HPDE6-E6E7 (cell line): ENCODE measurements around the gene CDH13.

Experiments
- DNase-seq: peaks from one replicate; pipeline ENCODE4 v3.0.0; 2011; ENCODE audit warnings: missing footprints; ENCODE audit errors: extremely low spot score

Gene CDH13

DNA sequence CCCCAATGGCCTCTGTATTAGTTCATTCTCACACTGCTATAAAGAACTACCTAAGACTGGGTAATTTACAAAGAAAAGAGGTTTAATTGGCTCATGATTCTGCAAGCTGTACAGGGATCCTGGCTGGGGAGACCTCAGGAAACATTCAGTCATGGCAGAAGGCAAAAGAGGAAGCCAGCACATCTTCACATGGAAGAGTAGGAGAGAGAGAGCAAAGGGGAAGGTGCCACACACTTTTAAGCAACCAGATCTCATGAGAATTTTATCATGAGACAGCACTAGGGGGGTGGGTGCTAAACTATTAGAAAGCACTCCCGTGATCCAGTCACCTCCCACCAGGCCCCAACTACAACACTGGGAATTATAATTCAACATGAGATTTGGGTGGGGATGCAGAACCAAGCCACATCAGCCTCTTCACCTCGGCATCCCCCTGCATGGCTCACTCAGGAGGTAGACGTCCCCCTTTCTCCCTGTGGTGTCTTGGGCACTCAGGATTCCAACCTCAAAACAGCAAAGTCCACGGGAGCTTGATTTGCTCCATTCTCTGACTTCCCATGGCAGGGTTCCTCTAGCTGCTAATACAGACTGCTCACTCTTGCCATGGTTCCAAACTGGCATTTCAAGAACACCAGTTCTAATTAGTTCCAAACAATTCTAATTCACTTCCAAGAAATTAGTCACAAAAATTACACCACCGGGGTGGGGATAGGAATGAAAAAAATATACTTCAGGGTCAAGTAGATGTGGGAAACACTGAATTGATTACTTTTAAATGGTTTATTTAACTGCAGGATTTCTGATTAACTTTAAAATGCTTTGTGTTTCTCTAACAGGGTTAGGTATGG lies 977.2 kb downstream of the CDH13 start:
- DNase-seq: no peak

DNA sequence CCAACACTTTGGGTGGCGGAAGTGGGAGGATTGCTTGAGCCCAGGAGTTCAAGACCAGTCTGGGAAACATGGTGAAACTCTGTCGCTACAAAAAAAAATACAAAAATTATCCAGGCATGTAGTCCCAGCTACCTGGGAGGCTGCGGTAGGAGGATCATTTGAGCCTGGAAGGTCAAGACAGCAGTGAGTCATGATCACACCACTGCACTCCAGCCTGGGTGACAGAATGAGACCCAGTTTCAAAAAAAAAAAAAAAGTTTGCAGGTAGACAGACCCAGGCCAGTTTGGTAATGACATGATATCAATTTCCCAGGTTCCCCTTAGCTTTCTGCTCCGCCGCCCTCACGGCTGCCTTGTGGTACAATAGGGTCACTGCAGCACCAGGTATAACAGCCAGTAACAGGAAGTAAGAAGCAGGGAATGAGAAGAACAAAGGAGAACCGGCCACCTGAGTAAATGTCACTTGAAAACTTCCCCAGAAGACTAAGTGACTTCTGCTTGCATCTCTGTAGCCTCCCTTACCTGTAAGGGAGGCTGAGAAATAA lies 979.8 kb downstream of the CDH13 start:
- no peak for DNase-seq

DNA sequence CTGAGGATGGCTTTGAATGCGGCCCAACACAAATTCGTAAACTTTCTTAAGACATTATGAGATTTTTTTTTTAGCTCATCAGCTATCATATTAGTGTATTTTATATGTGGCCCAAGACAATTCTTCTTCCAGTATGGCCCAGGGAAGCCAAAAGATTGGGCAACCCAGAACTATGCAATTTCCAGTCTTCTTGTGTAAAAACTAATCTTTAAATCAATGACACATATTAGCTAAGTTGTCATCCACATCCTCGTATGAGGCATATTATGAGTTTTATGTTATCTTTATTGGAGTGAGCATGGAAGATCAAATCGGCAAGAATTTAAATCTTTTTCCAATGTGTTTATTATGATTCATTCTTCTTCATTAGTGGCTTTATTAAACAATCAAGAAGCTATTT lies 982.4 kb downstream of the CDH13 start:
- DNase-seq: no peak

DNA sequence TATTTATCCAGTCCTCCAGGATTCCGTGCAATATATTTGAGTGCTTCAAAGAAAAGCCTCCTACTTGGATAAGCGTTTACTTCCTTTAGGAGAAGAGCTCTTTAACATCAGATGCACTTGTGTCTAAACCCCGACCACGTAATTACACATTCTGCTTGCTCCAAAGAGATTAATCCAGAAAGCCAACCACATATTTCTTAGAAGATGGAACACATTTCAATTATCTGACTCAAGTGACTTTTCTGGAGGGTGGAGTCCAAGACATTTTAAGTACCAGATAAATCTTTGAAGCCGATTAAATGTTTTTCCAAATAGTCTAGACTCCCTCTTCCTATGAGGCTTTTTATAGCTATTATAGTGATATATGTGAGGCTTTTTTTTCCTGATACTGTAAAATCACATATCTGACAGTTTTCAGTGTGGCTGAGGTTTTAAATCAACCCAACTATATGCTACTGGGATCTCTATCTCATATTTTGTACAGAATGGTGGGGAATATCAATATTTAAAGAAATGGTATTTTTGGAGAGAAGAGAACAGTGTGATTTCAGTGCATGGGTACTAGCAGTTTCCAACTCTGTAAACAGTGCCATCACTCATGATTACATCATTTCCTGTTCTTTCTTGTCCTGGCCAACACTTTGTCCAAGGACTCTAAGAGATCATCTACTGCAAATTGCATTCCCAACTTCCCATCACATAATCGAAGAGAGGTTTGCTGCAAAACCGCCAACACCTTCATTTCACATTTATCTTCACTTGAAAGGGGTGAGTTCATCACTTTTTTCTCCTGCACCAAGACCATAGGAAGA lies 988.6 kb downstream of the CDH13 start:
- DNase-seq: no peak

DNA sequence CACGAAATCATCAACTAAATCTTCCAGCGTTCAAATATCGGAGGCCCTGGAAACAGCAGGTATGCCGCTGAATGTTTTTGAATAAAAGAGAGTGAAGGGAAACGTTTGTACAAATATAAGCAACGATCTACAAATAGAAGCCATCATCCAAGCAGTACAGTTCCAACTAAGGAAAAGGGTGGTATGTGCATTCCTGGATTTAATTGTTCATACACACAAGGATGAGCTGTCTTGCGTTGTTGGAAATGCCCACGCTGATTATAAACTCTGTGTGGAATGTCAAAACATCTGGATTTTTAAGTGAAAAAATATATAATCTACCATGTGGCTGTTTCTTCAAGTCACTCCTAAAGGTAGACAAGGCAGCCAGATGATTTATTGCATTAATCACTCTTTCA lies 989.2 kb downstream of the CDH13 start:
- DNase-seq: no peak

DNA sequence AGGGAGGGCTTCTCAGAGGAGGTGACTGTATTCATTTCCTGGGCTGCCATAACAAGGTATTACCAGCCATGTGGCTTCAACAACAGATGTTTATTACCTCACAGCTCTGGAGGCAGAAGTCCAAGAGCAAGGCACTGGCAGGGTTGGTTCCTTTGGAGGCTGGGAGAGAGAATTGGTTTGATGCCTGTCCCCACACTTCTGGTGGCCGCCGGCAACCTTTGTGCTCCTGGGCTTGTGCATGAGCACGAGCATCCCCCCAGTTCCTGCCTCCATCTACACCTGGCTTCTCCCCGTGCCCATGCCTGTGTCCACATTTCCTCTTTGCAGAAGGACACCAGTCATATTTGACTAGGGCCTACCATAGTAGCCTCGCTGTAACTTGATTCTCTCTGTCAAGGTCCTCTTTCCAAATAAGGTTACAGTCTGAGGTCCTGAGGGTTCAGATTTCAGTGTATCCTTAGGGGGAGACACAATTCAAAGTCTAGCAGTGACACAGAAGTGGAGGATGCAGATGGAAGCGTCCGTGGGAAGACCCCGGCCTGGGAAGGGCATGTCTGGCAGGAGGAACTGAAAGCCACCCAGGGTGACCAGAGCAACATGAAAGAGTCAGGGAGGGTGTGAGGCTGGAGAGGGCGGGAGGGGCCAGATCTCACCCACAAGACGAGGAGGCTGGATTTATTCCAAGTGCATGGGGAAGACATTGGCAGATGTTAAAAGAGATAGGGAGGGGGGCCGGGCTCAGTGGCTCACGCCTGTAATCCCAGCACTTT lies 992.8 kb downstream of the CDH13 start:
- no peak for DNase-seq

DNA sequence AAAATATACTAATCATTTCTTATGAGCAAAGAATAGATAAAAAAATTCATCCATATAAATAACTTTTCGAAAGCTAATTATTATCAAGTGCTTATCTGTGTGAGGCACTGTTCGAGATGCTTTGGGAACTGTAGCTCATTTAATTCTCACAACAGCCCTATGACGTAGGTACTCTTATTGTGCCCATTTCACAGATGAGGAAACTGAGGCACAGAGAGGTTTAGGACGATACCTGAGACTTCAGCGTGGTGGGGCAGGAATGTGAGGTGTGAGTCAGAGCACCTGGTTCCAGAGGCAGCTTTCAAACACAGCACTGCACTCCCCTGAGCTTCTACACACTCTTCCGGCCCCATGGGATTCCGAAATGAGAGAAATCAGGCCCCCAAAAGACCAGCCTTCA lies 995.2 kb downstream of the CDH13 start:
- DNase-seq: no peak

DNA sequence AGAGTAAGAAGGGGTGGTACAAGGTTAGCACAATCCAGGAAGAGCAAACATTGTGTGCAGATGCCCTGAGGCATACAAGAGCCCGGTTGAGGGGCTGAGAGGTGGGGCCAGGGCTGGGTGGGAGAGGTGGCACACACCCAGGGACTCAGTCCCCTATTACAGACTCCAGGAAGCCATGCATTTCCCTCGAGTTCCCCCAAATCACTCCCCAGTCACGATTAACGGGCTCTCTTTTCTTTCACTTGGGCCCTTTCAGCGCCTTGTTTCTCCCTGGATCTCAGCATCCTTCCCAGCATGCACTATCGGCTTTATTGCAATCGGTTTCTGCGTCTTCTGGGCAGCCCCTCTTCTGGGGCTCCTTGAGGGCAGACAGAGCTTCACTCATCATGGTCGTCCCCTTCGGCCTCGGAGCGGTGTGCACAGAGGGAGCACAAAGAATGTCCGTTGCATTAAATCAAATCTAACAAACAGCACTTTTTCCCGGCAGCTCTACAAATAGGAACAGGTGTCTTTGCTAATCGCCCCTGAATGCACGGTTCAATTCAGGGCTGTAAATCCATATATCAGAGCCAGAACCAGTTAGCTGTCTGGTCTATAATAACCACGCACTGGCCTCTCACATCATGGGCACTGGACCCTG lies 996.4 kb downstream of the CDH13 start:
- no peak for DNase-seq

DNA sequence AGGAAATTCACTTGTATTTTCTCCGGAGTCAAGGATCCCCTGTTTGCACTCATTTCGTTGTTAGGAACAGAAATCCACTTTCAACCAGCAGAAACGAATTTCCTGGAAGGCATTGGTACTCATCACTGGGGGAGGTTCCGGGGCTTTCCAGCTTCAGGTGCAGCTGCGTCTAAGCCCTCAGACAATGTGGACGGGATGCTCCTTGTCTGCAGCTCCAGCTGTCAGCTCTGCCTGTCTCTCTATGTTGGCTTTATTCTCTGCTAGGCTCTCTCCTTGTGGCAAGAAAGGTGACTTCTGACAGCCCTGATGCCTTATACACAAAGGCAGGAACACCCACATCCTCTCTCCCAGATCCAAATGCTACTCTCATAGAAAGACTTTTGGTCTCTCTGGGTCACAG lies 997.1 kb downstream of the CDH13 start:
- DNase-seq: no peak

DNA sequence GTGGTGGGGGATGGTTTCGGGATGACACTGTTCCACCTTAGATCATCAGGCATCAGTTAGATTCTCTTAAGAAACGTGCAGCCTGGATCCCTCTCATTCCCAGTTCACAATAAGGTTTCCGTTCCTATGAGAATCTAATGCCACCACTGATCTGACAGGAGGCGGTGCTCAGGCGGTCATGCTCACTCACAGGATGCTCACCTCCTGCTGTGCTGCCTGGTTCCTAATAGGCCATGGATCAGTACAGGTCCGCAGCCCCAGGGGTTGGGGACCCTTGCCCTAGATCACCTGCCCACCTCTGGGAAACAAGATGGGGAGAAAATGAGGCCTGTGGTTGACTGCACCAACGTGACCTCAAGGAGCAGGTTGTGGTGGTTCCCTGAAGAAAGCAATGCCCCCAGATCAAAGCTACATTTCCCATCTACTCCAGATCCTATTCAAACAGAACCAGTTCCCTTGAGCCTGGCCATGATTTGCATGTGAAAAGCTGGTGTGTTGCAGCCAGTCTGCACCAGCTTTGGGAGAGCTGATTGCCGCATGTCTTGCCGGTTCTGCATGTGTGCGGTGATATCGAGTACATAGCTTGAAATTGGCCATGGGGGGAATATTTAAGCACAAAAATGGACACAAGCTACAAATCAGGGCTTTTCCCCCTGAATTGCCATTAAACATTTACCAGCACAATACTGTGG lies 997.8 kb downstream of the CDH13 start:
- no peak for DNase-seq

DNA sequence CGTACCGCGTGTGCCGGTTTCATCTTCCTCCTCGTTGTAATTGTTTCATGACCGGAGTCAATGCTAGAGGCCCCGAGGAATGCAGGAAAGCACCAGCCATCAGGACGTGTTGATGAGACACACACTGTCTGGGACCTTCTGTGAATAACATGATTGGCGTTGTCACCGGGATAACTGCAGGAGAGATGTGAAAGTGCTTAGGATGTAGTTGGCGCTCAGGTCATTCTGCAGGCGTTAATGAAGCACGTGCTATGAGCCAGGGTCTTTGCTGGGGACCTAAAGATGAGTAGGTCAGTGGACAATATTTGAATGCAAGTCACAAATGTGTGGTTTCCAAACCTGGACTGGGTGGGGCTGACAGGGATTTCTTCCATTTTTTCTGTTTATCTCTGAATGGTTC lies 999.4 kb downstream of the CDH13 start:
- no peak for DNase-seq

DNA sequence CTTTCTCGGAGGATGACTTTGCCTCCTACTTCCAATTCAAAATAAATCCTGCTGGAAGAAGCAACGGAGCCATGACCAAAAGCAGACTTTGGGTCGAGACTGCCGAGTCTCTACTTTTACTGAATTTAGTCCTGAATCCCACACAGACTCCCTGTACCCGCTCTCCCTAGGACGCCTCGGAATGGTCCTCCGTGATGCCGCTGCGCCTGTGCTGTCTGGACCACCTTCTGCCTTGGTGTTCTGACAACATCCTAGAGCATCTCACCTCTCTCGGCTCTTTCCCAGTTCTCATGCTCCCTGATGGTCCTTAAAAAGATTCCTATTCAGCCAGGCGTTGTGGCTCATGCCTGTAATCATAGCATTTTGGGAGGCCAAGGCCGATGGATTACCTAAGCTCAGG lies 999.9 kb downstream of the CDH13 start:
- DNase-seq: no peak

DNA sequence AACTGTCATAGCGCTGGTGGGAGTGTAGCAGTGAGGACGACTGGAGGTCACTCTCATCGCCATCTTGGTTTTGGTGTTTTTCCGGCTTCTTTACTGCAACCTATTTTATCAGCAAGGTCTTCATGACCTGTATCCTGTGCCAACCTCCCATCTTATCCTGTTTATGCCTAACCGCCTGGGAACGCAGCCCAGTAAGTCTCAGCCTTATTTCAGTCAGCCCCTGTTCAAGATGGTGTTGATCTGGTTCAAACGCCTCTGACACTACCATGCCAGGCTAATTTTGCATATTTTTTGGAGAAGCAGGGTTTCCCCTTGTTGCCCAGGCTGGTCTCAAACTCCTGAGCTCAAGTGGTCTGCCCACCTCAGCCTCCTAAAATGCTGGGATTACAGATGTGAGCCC lies 1001.2 kb downstream of the CDH13 start:
- DNase-seq: no peak

DNA sequence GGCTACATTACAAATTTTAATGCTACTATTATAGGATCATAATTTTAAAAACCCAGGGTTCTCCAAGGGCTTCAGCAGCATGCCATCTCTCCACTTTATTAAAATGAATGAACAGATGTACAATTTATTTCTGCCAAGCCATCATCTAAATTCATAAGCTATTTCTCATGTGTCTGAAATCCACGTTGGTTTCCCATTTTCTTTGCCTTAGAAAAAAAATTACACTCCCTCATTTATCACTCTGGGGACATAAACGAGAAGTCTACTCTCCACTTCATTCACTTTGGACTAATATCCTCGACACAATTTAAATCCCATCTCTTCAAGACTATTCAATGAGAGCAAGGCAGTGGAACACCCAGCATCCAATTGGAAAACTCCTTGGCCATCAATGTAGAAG lies 1002.7 kb downstream of the CDH13 start:
- DNase-seq: no peak

DNA sequence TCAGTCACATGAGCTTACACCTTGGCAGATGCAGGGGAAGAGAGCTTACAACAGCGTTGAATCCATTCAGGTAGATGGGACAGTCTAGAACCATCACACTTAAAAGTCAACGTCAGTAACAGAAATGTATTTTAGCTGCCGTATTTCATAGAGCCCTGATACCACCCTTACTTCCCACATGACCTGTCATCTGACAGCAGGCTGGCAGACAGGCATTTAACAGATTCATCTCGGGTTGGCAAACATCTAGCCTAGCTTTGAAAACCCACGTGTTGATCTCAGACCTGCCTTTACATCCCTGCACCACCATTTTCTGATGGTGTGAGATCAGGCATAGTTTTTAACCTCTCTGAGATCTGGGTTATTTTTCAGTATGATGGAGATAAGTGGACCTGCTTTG lies 1003.1 kb downstream of the CDH13 start:
- no peak for DNase-seq

DNA sequence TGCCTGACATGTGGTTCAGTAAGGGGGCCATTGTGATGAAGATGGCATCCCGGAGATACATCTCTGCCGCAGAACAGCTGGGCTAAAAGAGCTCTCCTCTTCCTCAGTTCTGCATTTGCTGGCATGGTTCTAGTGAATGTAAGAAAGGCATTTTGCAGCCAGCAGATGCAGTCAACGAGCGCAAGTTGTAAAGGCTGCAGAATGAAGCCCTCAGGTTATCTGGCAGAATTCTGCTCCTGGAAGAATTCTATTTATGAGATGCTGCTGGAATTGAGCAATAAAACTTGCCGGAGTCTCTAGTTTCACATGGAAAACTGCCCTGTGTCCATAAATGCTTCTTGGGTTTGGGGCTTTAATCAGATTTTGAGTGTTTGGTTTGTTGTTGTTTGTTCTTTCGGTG lies 1004.2 kb downstream of the CDH13 start:
- no peak for DNase-seq

DNA sequence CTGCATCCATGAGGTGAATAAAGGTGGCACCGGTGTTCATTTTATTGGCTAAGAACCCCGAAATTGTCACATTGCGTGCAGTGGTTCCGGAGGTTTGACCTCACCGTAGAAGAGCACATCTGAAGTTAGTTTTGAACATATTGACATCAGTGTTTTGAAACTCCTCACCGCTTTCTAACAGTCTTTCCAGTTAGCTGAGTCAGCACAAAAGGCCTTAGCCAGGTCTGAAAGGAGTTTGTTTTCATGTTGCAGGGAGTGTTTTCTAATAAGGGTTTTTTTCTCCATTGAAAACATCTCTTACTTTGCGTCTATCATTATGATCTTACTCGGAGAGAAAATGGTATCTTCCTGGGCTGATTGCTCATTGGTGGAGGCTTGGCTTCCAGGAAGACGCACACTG lies 1006.5 kb downstream of the CDH13 start:
- no peak for DNase-seq

DNA sequence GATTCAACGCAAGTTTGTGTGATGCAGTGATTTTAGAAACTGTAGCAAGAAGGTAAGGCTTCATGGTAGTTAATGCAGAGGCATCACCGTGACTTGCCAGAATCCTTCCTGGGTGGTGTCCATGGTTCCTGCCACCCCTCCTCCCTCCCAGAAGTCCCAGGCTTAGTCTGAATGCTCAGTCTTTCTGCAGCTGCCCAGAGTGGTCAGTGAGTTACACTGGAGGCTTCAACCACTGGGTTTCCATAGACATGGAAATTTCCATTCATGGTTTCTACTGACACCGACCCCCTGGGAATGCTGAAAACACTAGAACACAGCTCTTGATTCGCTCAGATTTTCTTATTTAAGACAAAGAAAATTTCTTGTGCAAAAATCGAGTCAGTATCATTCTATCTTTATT lies 1021.6 kb downstream of the CDH13 start:
- DNase-seq: no peak

DNA sequence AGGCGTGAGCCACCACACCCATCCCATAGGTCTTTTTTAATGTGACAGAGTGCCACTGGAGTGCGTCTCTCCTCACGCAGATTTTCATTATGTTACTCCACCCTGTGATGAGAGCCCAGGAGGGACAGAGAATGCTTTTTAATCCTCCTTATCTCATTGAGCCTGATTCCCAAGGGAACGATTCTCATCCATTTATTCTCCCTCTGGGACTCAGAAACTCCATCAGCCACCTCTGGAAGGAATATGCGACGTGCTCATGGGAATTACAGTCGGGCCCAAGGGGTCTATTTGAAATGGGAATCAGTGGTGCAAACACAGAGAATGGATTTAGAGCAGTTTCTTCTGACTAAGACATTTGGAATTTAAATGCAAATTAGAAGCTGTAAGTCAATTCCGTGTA lies 1025.1 kb downstream of the CDH13 start:
- DNase-seq: no peak

DNA sequence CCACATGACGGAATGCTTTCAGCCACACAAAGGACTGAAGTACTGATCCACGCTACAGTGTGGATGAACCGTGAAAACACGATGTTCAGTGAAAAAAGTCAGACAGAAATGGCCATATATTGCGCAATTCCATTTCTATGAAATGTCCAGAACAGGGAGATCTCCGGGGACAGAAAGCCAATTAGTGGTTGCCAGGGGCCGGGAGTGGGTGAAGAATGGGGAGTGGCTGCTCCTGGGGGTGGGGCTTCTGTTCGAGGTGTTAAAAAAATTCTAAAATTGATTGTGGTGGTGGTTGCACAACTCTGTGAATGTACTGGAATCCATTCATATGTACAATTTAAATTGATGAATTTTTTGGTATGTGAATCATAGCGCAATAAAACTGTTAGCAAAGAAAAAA lies 1026.2 kb downstream of the CDH13 start:
- DNase-seq: no peak

DNA sequence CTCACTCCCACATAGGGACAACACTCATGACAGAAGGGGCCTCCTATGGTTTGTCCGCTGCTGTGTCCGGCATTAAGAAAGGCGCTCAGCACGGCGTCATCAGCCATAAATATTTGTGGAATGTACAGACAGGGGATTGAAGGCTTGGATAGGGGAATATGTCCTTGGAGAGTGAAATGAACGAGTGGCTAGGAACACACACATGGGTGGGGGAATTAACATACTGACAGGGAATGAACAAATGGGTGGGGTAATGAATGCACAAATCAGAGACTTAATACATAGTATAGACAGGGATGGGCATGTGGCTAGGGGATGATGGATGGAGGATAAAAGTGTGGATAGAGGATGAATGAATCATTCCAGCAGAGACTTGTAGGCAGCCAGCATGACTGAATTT lies 1027.0 kb downstream of the CDH13 start:
- DNase-seq: no peak
